HG03175 (cell line): ENCODE data around the gene GIGYF2.

Experiments used
- ATAC-seq: cut with Tn5 transposase; IDR thresholded peaks from one replicate; pipeline ENCODE4 v1.9.1; 2021; ENCODE audit warnings: mild to moderate bottlenecking, moderate library complexity; ENCODE audit not compliant: unreplicated experiment

The GIGYF2 gene

DNA sequence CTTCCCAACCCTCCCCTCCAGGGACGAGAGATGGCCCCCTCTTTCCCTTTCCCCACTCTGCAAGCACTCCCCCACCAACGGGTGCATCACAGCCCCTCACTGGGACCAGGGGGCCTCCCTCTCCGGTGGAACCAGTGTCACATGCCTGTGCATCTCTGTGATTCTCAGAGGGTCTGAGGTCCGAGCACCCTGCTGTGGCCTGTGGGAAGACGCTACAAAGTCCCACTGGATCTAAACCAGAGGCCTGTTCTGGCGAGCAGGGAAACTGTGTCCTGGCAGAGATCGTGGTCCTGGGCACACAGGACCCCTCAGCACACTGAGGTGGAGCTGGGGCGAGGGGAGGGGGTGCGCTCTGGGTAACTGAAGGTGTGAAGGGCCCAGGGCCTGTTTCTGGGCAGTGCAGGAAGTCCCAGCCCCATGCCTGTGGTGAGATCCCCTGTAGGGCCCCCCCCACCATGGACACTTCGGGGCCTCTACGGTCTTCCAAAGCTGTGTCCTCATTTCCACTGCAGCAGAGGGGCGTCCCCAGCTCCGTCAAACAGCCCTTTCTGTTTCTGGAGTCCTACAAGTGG lies 180.9 kb downstream of the GIGYF2 start:
- ATAC-seq, result no peak

DNA sequence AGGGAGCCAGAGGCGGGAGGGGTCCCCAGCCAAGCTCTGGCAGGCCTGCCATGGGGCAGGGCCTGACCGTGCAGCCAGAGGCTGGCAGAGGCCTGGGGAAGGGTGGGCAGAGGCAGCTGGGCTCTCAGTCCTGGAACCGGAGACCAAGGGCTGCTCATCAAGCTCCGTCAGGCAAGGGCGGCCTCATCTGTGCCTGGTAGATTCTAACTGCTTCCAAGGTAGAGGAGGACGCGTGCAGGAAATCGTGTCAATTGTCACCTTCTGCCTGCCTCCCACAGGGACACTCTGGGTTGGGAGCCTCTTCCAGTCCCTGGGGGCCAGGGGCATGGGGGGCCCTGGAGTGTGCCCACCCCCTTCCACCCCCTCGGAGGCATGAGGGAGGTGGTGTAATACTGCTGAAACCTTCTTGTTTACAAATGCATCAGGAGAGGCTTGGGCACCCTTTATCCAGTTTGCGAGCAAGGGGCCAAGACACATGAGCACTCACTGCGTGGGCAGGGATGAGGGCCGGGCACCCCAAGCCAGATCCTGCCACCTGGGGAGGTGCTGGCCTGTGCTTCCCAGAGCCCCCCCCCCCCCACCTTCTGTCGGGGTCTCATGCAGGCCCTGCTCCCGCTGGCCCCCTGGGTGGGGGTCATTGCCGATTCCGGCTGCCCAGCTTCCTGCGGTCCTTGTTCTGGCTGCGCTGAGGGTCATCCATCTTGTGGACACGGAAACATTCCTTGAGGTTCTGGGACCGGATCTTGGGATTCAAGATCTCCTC lies 181.9 kb downstream of the GIGYF2 start:
- no peak for ATAC-seq

DNA sequence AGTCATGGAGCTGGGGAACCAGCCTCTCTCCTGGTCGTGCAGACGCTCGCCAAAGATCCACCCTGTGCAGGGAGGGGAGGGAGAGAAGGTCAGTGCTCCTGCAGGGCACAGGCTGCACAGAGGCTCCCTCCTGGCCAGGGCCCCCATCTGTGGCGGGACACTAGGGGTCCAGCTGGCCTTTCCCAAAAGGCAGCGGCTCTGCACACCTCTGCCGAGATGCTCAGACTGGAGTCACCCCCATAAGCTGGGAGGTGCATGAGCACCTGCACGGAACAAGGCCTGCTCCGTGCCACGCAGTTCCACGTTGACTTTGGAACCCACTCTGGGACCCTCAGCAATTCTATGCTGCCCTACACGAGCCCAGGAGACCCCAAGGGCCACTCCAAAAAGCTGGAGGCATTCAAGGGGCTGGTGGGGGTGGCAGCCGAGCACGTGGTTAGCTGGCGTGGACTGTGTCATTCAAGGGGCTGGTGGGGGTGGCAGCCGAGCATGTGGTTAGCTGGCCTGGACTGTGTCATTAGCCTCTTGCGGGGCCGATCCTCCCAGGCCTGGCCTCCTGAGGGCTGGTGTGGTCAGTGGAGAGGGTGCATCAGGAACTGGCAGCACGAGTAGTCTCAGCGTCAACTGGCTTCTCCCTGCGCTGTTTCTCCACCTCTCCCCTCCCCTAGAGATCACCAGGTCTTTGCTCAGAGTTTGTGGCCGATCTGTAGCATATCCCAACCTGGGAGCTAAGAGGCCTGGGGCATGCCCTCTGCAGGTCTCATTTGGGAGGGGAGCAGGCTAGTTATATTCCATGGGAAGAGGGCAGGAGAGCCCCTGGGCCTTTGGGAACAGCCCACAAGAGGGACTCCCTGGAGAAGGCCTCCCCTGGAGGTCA lies 182.7 kb downstream of the GIGYF2 start:
- ATAC-seq, result no peak

DNA sequence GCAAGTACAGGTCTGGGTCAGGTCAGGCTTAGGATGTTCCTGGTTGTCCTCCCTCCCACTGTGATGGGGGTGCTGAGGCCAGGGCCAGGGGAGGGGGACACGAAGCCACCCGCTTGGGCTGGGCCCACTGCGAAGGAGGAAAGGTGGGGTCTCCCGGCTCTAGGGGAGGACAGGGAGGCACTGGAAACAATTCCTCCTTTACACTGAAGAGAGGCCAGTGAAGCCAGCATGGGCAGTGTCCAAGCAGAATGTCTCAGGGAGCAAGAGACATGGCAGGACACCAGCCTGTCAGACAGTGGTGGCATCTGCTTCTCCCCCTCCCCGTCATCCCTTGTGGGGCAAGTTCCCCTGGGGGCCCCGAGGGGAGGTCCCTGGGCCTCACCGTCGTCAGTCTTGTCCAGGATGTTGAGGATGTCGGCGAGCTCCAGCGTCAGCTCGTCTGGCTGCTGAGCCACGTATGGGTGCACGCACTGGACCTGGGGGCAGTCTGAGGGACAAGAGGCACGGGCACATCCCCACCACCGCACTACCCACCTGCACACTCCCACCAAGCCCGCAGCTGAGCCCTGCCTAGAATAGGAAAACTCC lies 183.7 kb downstream of the GIGYF2 start:
- ATAC-seq, result no peak

DNA sequence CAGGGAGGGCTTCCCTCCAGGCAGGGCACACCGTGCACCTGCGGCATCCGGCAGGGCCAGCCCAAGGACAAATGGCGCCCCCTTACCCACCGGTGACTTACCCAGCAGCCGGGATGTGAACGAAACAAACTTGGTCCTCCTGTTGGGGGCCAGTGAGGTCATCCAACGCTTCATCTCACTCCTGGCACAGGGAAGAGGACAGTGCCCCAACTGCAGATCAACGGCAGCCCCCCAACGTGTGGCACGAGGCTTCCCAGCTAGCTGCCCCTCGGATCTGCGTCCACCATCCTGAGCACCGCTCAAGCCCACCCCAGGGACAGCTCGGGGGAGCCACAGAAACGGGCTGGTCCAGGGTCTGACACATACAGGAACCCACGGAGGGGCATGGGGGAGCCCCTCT lies 185.0 kb downstream of the GIGYF2 start:
- no peak for ATAC-seq

DNA sequence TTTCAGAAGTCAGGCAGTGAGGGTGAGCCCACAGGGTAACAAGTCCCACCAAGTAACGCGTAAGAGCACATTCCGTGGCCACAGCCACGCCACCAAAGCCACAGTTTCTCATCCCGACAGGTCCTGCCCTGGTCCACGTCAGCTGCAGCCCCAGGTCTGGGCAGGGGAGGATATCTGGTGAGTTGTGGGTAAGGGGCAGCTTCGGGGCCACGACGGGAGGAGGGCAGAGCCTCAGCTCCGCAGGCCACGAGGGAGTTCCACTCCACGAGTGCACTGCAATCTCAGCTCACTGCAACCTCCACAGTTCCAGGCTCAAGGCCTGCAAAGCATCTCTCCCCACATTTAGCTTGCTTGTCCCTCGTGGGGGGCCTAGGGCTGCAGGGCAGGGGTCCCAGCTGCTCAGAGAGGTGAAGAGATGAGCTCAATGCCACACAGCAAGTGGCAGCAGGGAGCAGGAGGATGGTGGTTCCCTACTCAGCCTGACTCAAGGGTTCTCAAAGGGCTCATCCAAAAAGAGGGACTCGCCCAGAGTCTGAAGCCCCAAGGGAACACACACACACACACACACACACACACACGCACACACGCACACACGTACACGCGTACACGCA lies 185.5 kb downstream of the GIGYF2 start:
- ATAC-seq, result no peak

DNA sequence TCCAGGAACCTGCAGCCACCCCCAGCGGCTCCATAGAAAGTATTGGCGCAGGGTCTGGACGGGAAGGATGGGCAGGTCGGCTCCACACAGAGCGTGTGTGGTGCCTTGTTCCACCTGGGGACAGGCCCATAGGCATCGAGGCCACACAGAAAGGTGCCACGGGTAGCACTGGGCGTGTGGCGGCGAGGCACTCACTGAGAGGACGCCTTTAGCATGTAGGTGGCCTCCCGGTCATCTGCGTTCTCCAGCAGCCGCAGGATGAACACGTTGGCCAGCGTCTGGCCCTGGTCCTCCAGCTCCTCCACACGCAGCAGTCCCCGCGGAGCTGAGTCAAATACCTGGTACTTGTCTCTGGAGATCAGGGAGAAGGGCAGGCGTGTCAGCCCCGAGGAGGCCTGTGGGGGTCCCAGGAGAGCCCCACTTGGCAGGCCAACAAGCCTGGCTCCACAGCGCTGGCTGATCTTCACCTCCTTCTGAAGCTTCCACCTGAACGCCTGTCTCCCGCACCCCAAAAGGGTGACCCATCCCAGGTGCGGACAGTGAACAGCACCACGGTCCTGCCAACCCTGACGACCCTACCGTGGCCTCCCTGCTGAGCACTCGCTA lies 186.1 kb downstream of the GIGYF2 start:
- ATAC-seq, result no peak

DNA sequence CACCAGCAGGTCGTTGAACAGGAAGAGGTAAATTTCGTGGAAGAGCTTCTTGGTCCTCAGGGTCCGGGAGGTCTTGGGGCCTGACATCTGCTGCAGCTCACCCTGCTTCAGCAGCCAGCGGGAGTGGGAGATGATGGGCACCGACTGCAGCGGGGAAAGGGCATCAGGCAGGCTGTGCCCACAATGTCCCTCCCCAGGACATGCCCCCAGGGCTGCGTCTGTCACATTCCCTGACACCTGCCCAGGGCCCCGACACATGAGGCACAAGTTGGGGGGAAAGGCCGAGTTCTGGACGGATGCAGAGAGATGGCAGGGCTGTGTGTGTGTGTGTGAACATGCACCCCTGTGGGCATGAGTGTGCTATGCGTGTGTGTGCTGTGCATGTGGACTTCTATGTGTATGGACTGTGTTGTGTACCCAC lies 186.9 kb downstream of the GIGYF2 start:
- no peak for ATAC-seq

DNA sequence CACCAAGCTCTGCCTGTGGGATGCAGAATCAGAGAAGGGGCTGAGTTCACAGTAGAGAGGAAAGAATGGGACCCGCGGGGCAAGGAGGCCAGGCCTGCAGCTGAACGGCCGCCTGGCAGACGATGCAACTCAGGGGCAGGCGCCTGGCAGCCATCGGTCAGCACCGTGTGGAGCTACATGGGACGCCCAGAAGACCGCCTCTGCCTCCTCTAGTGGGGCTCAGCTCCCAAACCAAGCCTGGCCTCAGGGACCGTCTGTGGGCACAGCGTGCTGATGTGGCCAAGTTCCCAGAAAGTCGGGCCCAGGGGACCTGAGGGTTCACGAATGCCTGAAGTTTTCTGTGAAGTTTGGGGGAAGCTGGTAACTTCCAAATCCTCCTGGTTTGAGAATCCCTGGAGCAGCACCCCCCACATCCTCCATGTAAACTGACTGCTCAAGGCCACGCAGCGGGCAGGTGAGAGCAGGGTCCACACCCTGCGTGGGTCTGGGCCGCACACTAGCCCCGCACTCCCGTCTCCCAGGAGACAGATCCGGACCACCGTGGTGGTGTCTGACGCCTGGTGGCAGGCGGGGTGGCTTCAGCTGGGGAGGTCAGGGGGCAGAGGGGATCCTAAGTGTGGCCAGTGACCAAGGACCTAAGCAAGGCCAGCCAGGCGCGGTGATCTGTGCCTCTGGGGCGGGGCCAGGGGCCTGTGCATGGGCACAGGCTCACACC lies 187.6 kb downstream of the GIGYF2 start:
- no peak for ATAC-seq

DNA sequence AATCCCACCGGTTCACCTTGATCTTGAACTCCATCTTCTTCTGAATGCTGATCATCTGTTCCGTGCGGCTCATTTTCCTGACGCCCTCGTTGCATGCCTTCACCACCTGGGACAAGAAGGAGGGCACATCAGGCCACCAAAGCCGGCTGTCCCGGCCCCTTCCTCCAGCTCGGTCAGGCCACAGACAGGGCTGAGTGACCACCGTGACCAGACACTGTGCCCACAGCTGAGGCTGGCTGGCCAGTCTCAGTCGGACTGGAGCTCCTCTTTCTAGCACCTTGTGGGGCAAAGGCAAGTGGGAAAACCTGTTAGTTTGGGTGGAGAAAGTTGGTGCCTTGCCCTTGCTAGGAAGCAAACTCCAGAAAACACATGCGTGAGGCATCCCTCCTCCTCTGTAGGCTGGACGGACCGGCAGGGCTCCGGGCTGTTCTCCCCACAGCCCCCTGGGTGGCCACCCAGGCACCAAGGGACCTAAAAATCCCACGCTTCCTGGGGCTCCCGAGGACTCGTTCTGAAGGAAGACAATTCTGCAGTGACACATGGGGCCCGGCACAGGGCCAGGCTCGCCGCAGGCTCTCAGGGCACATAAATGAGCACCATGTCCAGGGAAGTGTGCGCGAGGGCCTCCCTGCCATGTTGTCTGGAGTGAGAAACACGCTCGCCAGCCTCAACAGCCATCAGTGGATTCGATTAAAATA lies 188.3 kb downstream of the GIGYF2 start:
- no peak for ATAC-seq

DNA sequence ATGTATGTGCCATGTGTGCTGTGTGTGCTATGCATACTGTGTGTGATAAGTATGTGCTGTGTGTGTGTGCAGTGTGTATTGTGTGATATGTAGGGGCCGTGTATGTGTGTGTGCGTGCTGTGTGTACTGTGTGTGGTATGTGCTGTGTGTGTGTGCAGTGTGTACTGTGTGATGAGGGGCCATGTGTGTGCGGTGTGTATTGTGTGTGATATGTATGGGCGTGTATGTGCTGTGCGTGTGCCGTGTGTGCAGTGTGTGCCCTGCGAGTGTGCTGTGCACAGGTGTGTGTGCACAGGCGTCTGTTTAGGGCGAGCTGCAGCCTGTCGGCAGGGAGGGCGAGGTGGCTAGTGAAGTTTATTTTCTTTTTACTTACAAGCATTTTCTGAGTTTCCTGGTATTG lies 189.0 kb downstream of the GIGYF2 start:
- ATAC-seq, result no peak

DNA sequence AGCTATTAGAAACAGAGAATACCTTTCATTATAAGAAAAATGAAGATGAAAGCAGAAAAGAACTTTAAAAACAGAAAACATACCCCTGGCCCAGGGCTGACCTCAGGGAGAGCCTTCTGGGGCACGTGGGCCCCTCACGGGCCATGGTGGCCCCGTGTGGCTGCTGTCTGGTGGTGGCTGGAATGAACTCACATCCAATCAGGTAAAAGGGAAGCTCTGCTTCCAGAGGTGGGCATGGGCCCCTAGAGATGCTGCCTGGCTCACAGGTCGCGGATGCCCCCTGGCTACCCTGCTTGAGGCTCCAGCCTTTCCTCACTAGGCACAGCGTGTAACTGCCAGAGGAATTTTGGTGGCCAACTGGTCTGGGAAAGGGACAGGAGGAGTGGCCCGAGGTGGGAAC lies 189.5 kb downstream of the GIGYF2 start:
- ATAC-seq, result no peak

DNA sequence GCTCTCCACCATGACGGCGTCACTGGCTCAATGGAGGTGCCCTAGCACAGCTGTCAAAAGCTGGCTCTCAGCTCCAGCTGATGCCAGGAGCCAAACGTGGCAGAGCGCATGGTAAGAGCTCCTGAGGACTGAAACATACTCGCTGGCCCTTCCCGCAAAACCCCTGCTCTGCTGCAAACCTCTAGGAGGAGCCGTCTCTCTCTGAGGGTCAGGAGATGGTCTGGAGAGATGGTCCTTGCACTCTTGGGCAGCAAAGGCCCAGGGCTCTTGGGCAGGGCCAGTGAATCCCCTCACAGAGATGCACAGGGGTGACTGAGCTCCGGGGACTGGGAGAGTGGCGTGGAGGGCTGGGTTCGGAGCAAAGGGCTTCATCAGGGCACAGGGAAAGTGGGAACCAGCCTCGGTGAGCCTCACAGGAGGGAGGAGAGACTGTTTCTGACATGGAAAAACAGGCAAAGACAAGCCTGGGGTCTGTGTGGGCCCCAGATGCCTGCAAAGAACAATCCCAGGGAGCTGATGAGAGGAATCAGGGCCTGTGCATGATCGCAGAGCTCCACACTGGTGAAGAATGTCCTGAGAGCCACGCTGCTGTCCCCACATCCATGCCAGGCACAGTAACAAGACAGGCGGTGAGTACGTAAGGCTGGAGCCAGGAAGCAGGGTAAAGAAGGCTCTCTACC lies 190.2 kb downstream of the GIGYF2 start:
- ATAC-seq, result no peak

DNA sequence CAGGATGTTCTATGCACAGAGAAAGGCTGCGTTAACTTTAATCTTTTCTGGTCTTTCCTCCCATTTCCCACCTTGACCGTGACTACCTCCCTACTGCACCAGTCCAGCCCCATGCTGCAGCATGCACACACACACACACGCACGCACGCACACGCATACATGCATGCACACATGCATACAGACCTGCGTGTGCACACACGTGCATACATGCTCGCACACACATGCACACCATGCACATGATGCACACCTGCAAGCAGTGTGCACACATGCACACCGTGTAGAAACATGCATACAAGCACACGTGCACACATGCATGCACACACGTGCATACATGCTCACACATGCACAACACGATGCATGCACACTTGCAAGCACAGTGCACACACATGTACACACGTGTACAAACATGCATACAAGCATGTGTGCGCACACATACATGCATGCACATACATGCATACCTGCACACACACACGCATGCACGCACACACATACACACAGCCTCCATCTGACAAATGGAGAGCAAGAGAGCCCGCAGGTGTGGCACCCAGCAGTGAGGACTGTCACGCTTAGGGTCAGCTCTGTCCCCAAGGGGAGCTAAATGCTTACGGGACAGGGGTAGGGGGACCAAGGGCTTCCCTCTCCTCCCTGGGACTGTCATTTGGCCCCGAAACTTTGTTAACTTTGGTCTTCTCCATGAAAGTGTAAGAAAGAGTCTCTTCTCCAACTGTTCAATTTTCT lies 191.1 kb downstream of the GIGYF2 start:
- ATAC-seq, result no peak

DNA sequence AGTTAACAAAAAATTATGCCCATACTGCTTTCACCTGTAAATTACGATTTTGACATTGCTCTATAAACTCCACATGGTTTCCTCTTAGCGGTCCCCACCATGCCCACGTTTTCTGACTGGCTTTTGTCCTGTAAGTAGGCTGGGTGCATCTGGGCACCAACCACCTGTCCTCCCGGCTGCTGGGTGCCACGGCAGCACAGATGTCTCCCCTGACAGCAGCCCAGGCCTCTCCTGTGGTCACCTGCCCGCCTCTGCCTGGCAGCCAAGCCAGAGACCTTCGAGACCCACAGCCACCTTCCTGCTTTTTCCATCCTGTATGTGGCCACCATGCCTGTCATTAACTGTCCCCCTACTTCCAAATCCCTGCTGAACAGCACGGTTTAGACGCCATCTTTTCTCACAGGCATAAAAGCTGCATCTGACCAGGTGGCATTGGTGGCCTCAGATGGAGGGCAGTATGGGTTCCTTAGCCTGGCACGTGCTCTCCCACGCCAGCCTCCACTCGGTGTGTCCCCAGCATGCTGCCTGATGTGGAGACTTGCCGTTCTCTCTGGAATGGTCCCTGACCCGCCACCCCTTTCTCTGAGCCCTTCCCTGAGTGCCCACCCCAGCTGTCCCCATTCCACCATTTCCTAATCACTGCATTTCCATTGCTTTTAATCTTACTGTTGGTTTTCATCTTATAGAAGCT lies 191.9 kb downstream of the GIGYF2 start:
- ATAC-seq, result no peak

DNA sequence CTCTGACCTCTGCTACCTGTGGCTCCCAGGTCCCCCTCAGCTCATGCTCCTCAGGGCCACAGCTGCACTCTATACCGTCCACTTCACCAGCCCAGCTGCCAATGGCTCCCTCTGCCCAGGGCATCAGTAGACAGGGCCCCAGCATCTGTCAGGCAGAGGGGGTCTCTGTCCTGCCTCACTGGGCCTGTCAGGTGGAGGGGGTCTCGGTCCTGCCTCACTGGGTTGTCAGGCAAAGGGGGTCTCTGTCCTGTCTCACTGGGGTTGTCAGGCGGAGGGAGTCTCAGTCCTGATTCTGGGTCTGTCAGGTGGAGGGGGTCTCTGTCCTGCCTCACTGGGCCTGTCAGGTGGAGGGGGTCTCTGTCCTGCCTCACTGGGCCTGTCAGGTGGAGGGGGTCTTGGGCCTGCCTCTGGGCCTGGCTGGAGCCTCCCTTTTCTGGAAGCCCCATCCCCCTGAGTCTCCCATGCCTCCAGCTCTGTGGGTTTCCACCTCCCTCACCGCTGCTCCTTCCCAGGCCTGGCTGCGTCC lies 192.8 kb downstream of the GIGYF2 start:
- ATAC-seq, result no peak

DNA sequence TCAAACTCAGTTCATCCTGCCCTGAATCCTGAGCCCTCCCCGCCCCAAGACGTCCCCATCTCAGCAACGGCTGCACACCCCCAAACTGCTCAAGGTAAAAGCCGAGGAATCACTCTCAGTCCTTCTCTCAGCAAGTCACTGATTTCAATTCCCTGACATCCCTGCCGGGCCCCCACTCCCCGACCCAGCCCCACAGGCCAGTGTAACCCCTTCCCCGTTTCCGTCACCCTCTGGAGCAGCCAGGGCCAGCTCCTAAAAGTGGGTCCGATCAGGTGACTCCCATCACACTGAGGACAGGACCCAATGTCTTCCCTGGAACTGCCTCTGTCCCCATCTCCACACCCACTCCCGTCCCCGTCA lies 193.4 kb downstream of the GIGYF2 start:
- ATAC-seq, result no peak
